Stomach (tissue), 9 donors: ENCODE data around the gene HNRNPA1. TPM values are rescaled to one million over a fixed set of nuclear protein-coding genes. Genes with fewer than 3 reads are reported as not detected.
"Not testable (repeated sequence)": the region's sequence is repeated elsewhere in the genome, so short reads cannot be mapped to it uniquely, and the experiment has no call there.

Experiments
- DNase-seq, 2 donors: peaks; one replicate each; pipeline versions ENCODE4 v3.0.0 to v3.0.0-alpha.2; 2013 to 2019
- H3K27ac ChIP-seq, 5 donors: fragments of 200-600 bp in 4 of 5; sonication (generic) in 4 of 5; one replicate each; pipeline ENCODE4 v1.5.1; 2013 to 2019; ENCODE audit warnings: mild to moderate bottlenecking in 1 of 5, moderate library complexity in 1 of 5
- H3K27me3 ChIP-seq, 3 donors: fragments of 200-600 bp; sonication (generic); one replicate each; pipeline ENCODE4 v1.5.1; 2017 to 2019; ENCODE audit warnings: mixed run types in 1 of 3
- H3K36me3 ChIP-seq, 4 donors: fragments of 200-600 bp; sonication (generic); 1 replicate in 3 of 4; 2 replicates in 1 of 4; pipeline ENCODE4 v1.5.1; 2016 to 2019
- H3K4me1 ChIP-seq, 4 donors: fragments of 200-600 bp; sonication (generic); one replicate each; pipeline ENCODE4 v1.5.1; 2016 to 2019
- H3K4me3 ChIP-seq, 4 donors: fragments of 200-600 bp; sonication (generic) in 3 of 4; one replicate each; pipeline ENCODE4 v1.5.1; 2016 to 2019; ENCODE audit warnings: mild to moderate bottlenecking in 1 of 4
- H3K9me3 ChIP-seq, 4 donors: fragments of 200-600 bp; sonication (generic); one replicate each; pipeline ENCODE4 v1.5.1; 2016 to 2019
- CTCF ChIP-seq, 7 experiments: fragments of 450-650 bp in 4 of 7; fragments of 200-600 bp in 3 of 7; sonication (generic) in 3 of 7; IDR thresholded peaks; one replicate each; pipeline ENCODE4 v1.5.1; 2016 to 2019; ENCODE audit warnings: antibody characterized with exemption in 7 of 7, control low read depth in 2 of 7, mild to moderate bottlenecking in 1 of 7
- EP300 ChIP-seq: sonication (generic); formaldehyde crosslinking; IDR thresholded peaks from one replicate; pipeline ENCODE4 v1.6.1; 2017; ENCODE audit warnings: antibody characterized with exemption
- POLR2A ChIP-seq, 4 donors: fragments of 450-650 bp; IDR thresholded peaks; one replicate each; pipeline ENCODE4 v1.6.1; 2016; ENCODE audit warnings: antibody characterized with exemption in 4 of 4, control low read depth in 2 of 4, mild to moderate bottlenecking in 1 of 4, moderate library complexity in 1 of 4
- POLR2AphosphoS5 ChIP-seq, 3 donors: sonication (generic); formaldehyde crosslinking; IDR thresholded peaks; one replicate each; pipeline ENCODE4 v1.6.1; 2016; ENCODE audit warnings: antibody characterized with exemption in 3 of 3
- WGBS, 5 donors: extraction: QIAGEN DNeasy Blood & Tissue Kit in 3 of 5; methylation state at CpG; one replicate each; pipeline versions ENCODE4 v1.1.5 to v1.1.7; 2013 to 2018; 5-methylcytosine and 5-hydroxymethylcytosine counted together
- intact Hi-C: fragments of 100-400 bp; cut with DNase I; formaldehyde crosslinking; loops from one replicate; pipeline ENCODE4 v1.15.1; 2023; ENCODE audit warnings: low total_unique reads
- polyA plus RNA-seq, 3 donors: library from polyadenylated mRNA; stranded (reverse); fragments of 200-250 nt; gene quantifications; one replicate each; pipeline ENCODE4 v1.2.3, GENCODE V29; 2013
- total RNA-seq, 5 donors: library from RNA; depleted of rRNA; stranded (reverse); fragments of >200 nt; gene quantifications; one replicate each; pipeline versions ENCODE4 v1.1.0 to v1.2.3, GENCODE V29; 2014 to 2016
- donor health status: healthy with polysubstance abuse.
- donor health status: Bipolar disorder and iron deficiency.
- donor health status: healthy.

HNRNPA1 gene
- total and polyA plus RNA-seq, 8 donors: 211 to 1,103 (median 623) TPM

- peaks cover 16 to 49% (median 33%) of the 10 kb centered on the region in 4 donors for H3K4me1 ChIP-seq
- no peak for DNase-seq
- no peak for TF ChIP-seq CTCF (IDR thresholded peaks at IDR 0.05)
- peaks cover 0 to 17% (median 8%) of the 10 kb centered on the region in 4 donors for H3K36me3 ChIP-seq
- intact Hi-C loops: no loop called here
- H3K4me3 ChIP-seq: no peak overlapping the region
- no peaks in the 10 kb centered on the region for H3K9me3 ChIP-seq
- 83 to 91% (median 88%) methylated on average over 3 of the region's 3 CpGs for WGBS, 5 donors
- H3K27ac ChIP-seq: no peak overlapping the region
- no peaks in the 10 kb centered on the region for H3K27me3 ChIP-seq
Measured at GRCh38 chr12:54276368-54276767, 4.2 kb upstream of the HNRNPA1 start.

- peaks cover 12 to 27% (median 21%) of the 10 kb centered on the region in 4 donors for H3K36me3 ChIP-seq
- H3K27me3 ChIP-seq: no peaks in the 10 kb centered on the region
- TF ChIP-seq POLR2AphosphoS5 (IDR thresholded peaks at IDR 0.05) (no peak), CTCF (IDR thresholded peaks at IDR 0.05) (no peak), EP300 (no peak), POLR2A (IDR thresholded peaks at IDR 0.05) (no peak)
- intact Hi-C loops: no loop called here
- WGBS, 5 donors: 41 to 54% (median 53%) methylated on average over 5 of the region's 5 CpGs
- H3K9me3 ChIP-seq: no peaks in the 10 kb centered on the region
- H3K27ac ChIP-seq: peak overlapping the region in 4 of 5 donors; percentile 91 to 96 (median 94)
- peaks cover 30 to 64% (median 47%) of the 10 kb centered on the region in 4 donors for H3K4me1 ChIP-seq
- DNase-seq: no peak
- peak overlapping the region in 1 of 4 donors; percentile 93 for H3K4me3 ChIP-seq
Measured at GRCh38 chr12:54277823-54278276, 2.7 kb upstream of the HNRNPA1 start.

GRCh38 chr12:54279227-54279631 lies 1.3 kb upstream of the HNRNPA1 start:
- H3K4me1 ChIP-seq: peaks cover 43 to 69% (median 57%) of the 10 kb centered on the region in 4 donors
- H3K36me3 ChIP-seq: peaks cover 25 to 28% (median 27%) of the 10 kb centered on the region in 4 donors
- no peaks in the 10 kb centered on the region for H3K27me3 ChIP-seq
- intact Hi-C loops: no loop called here
- H3K9me3 ChIP-seq: no peaks in the 10 kb centered on the region
- no peak for DNase-seq
- TF ChIP-seq POLR2A (IDR thresholded peaks at IDR 0.05) (peak in 1 of 4 donors; percentile 54), POLR2AphosphoS5 (IDR thresholded peaks at IDR 0.05) (no peak)
- peak overlapping the region; percentile 90 to 96 (median 93) for H3K27ac ChIP-seq
- 0 to 1% (median 1%) methylated on average over 14 to 19 of the region's 19 CpGs for WGBS, 5 donors
- peak overlapping the region; percentile 64 to 93 (median 72) for H3K4me3 ChIP-seq

GRCh38 chr12:54279632-54280467 lies 676 bp upstream of the HNRNPA1 start, which contains the start of gene CBX5:
Gene CBX5 (minus strand): TSS chr12:54280122. CDS start chr12:54257650, 22,472 bp downstream.
- WGBS, 5 donors: 0 to 1% (median 0%) methylated on average over 37 to 49 of the region's 49 CpGs
- peaks cover 45 to 73% (median 62%) of the 10 kb centered on the region in 4 donors for H3K4me1 ChIP-seq

GRCh38 chr12:54281261-54281638 lies 724 bp downstream of the HNRNPA1 start:
- H3K27me3 ChIP-seq, intact Hi-C loops, DNase-seq, H3K9me3 ChIP-seq: not testable (repeated sequence)
- 0 to 1% (median 1%) methylated on average over 10 of the region's 10 CpGs for WGBS, 5 donors
- H3K4me3 ChIP-seq: peak overlapping the region; percentile 64 to 93 (median 72)
- H3K27ac ChIP-seq: peak overlapping the region; percentile 80 to 96 (median 93)
- peaks cover 38 to 48% (median 43%) of the 10 kb centered on the region in 4 donors for H3K36me3 ChIP-seq
- peaks cover 52 to 77% (median 69%) of the 10 kb centered on the region in 4 donors for H3K4me1 ChIP-seq

More at GRCh38 chr12:54279632-54280467, 676 bp upstream of the HNRNPA1 start, which contains the start of gene CBX5:
- Histone ChIP-seq H3K9me3 (no peaks in the 10 kb centered on the region), H3K27me3 (no peaks in the 10 kb centered on the region), H3K27ac (peak within 1 kb of the TSS; percentile 90 to 96 (median 93)), H3K4me3 (peak within 1 kb of the TSS; percentile 64 to 93 (median 72)), H3K36me3 (peaks cover 27 to 34% (median 30%) of the 10 kb centered on the region in 4 donors)
- DNase-seq: peak; percentile 100
- intact Hi-C loops: no loop called here
- TF ChIP-seq CTCF (IDR thresholded peaks at IDR 0.05) (peak in 1 of 7 experiments; percentile 7), POLR2A (IDR thresholded peaks at IDR 0.05) (peak in 2 of 4 donors; percentile 27 to 93), POLR2AphosphoS5 (IDR thresholded peaks at IDR 0.05) (peak; percentile 91 to 97 (median 96)), EP300 (no peak)

GRCh38 chr12:54281694-54282093 lies 1.2 kb downstream of the HNRNPA1 start:
- Histone ChIP-seq H3K4me3 (peak overlapping the region; percentile 64 to 93 (median 72)), H3K27ac (peak overlapping the region in 4 of 5 donors; percentile 91 to 96 (median 94)), H3K36me3 (peaks cover 43 to 52% (median 47%) of the 10 kb centered on the region in 4 donors), H3K4me1 (peaks cover 57 to 78% (median 72%) of the 10 kb centered on the region in 4 donors)
- H3K27me3 ChIP-seq, intact Hi-C loops, DNase-seq, H3K9me3 ChIP-seq: not testable (repeated sequence)
- WGBS, 5 donors: 4 to 13% (median 8%) methylated on average over 4 of the region's 4 CpGs
